ENCODE measurements around the gene PACRG. TPM values are rescaled to one million over a fixed set of nuclear protein-coding genes. Genes with fewer than 3 reads are reported as not detected.

Gene PACRG
- total and polyA plus RNA-seq, 2 of the 4 experiments (the other 2 are of a cell fraction), result not detected

DNA sequence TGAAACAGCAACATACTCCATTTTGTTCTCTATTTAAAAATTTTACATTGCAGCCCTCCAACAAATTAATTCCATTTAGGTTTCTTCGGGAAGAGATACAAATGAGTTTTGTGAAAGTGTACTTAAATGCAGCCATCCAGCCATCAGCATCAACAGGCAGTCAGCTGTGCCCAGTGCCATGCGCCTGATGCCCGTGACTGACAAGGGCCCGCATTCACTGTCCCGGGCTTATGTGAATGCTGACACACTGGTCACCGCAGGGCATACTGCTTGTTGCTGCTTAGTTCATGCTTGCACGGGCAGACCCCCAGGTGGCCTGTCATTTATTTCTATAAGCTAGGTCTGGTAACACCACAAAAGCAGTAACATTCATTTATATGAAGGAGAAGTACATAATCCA, 461.8 kb downstream of the PACRG start:
- no peaks in the 10 kb centered on the region for H4K20me1 ChIP-seq (ENCODE audit: insufficient read depth, low read length)
- no peak overlapping the region for H3K14ac ChIP-seq (replicated peaks; ENCODE audit: low read depth, low read length)
- dilution Hi-C loops (cut with HindIII; ENCODE audit: low sequenced_read_pairs, unreplicated experiment) (no loop called here), in situ Hi-C loops (cut with MboI; ENCODE audit: low sequenced_read_pairs) (no loop called here), intact Hi-C loops (cut with micrococcal nuclease) (no loop called here)
- WGBS, 2 experiments (ENCODE audit: extremely low coverage in 2 of 2, insufficient read length in 1 of 2), result 100% methylated on average over 1 of the region's 7 CpGs; no CpG with 5 or more reads in 1 of the 2 experiments
- no peaks in the 10 kb centered on the region for H3K4me1 ChIP-seq (ENCODE audit: control insufficient read depth, insufficient read depth, low read length)
- ChIA-PET POLR2A (ENCODE audit: unreplicated experiment) (no interaction called here), CTCF (no interaction called here)
- H3K9me3 ChIP-seq (ENCODE audit: control insufficient read depth, insufficient read depth, low read length), result peaks cover 18% of the 10 kb centered on the region; the same call in 1 of the 2 replicates
- H2AFZ ChIP-seq (replicated peaks; ENCODE audit: low read length, poor library complexity), result no peak overlapping the region
- H2BK5ac ChIP-seq (ENCODE audit: low read depth, low read length, poor library complexity, severe bottlenecking), result no peak overlapping the region
- no peak overlapping the region for H4K8ac ChIP-seq (ENCODE audit: low read depth in 2 of 2, low read length in 2 of 2)
- TF ChIP-seq MAFK (IDR thresholded peaks at IDR 0.05; ENCODE audit: low read depth, low read length) (no peak), FOS (IDR thresholded peaks at IDR 0.05; ENCODE audit: low read depth, low read length) (no peak), RAD21 (IDR thresholded peaks at IDR 0.05; ENCODE audit: low read length) (no peak), MXI1 (IDR thresholded peaks at IDR 0.05; ENCODE audit: borderline replicate concordance, low read depth, low read length) (no peak)
- TF ChIP-seq, protein P1, sequence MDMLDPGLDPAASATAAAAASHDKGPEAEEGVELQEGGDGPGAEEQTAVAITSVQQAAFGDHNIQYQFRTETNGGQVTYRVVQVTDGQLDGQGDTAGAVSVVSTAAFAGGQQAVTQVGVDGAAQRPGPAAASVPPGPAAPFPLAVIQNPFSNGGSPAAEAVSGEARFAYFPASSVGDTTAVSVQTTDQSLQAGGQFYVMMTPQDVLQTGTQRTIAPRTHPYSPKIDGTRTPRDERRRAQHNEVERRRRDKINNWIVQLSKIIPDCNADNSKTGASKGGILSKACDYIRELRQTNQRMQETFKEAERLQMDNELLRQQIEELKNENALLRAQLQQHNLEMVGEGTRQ (IDR thresholded peaks at IDR 0.05; ENCODE audit: low read depth, low read length), result no peak
- no peak overlapping the region for H3K18ac ChIP-seq (ENCODE audit: low read depth, low read length)
- no peak overlapping the region for H2BK15ac ChIP-seq (ENCODE audit: low read depth, low read length)
- H3K79me1 ChIP-seq (ENCODE audit: low read depth in 1 of 2, low read length in 2 of 2), result no peaks in the 10 kb centered on the region
- H3K4ac ChIP-seq (ENCODE audit: low read depth, low read length), result no peak overlapping the region
- no peak overlapping the region for H2AK5ac ChIP-seq (ENCODE audit: low read depth, low read length)
- no peak overlapping the region for H3K9ac ChIP-seq (ENCODE audit: low read depth, low read length)
- H3K56ac ChIP-seq (ENCODE audit: extremely low read depth, insufficient read depth, low read length), result no peak overlapping the region
- H3K36me3 ChIP-seq (ENCODE audit: control insufficient read depth, insufficient read depth, low read length), result no peaks in the 10 kb centered on the region
- DNase-seq, result no peak
- no peak overlapping the region for H2AK9ac ChIP-seq (replicated peaks; ENCODE audit: low read depth, low read length, poor library complexity)
- no peaks in the 10 kb centered on the region for H3K27me3 ChIP-seq (ENCODE audit: control insufficient read depth, insufficient read depth, low read length)
- BruUV-seq (replicated peaks), result no TSS peak
- no peak overlapping the region for H2BK20ac ChIP-seq (ENCODE audit: low read depth, low read length)
- H2BK120ac ChIP-seq (ENCODE audit: low read depth, low read length), result no peak overlapping the region
- no peak overlapping the region for H4K91ac ChIP-seq (ENCODE audit: insufficient read depth, low read depth, low read length)
- H3K23ac ChIP-seq (ENCODE audit: low read depth, low read length), result no peak overlapping the region
- H4K5ac ChIP-seq (ENCODE audit: low read depth, low read length), result no peak overlapping the region
- no peaks in the 10 kb centered on the region for H3K9me1 ChIP-seq (ENCODE audit: insufficient read depth, low read length)
- no peak overlapping the region for H3K4me3 ChIP-seq (ENCODE audit: insufficient read depth, low read depth, low read length)
- ATAC-seq (ENCODE audit: low read depth), result no peak
- H3K27ac ChIP-seq (ENCODE audit: insufficient read depth, low read length), result no peak overlapping the region
- H3K4me2 ChIP-seq (ENCODE audit: low read depth, low read length), result no peak overlapping the region
